ENCODE data around the gene OR5A1.

OR5A1 gene

GRCh38 chr11:59401262-59401552 lies 35.1 kb upstream of the OR5A1 start:
- Histone ChIP-seq H3K36me3 (replicated peaks; ENCODE audit: insufficient read depth, low read length) (no peaks in the 10 kb centered on the region), H2AFZ (ENCODE audit: low read length) (no peak overlapping the region), H3K9me3 (replicated peaks; ENCODE audit: insufficient read depth, low read length) (no peaks in the 10 kb centered on the region), H3K4me1 (ENCODE audit: low read length) (no peaks in the 10 kb centered on the region), H3K27ac (ENCODE audit: low read length) (no peak overlapping the region), H3K9me2 (replicated peaks; ENCODE audit: insufficient read depth, low read length) (no peaks in the 10 kb centered on the region), H3F3A (ENCODE audit: insufficient read depth, low read length) (no peaks in the 10 kb centered on the region), H3K79me2 (ENCODE audit: low read length) (no peaks in the 10 kb centered on the region), H3K4me2 (ENCODE audit: low read depth, low read length) (no peak overlapping the region), H3K9ac (ENCODE audit: low read length) (no peak overlapping the region), H4K20me1 (ENCODE audit: insufficient read depth, low read length) (no peaks in the 10 kb centered on the region), H3K4me3 (ENCODE audit: low read length) (no peak overlapping the region), H3K27me3 (replicated peaks; ENCODE audit: insufficient read depth, low read length) (no peaks in the 10 kb centered on the region)
- no peak for DNase-seq
- TF ChIP-seq EZH2phosphoT487 (IDR thresholded peaks at IDR 0.05; ENCODE audit: low read length) (no peak), CTCF (IDR thresholded peaks at IDR 0.05; ENCODE audit: low read length) (no peak), EZH2 (optimal IDR thresholded peaks at IDR 0.05; ENCODE audit: low read depth, low read length) (no peak)

- H3K4me3 ChIP-seq (ENCODE audit: low read length), result no peak overlapping the region
- TF ChIP-seq CTCF (IDR thresholded peaks at IDR 0.05; ENCODE audit: low read length), result no peak
- H3K27me3 ChIP-seq (replicated peaks; ENCODE audit: insufficient read depth, low read length), result no peaks in the 10 kb centered on the region
- DNase-seq, result no peak
- H3K9me2 ChIP-seq (replicated peaks; ENCODE audit: insufficient read depth, low read length), result no peaks in the 10 kb centered on the region
- no peak overlapping the region for H2AFZ ChIP-seq (ENCODE audit: low read length)
- H3K27ac ChIP-seq (ENCODE audit: low read length), result no peak overlapping the region
- H3F3A ChIP-seq (ENCODE audit: insufficient read depth, low read length), result no peaks in the 10 kb centered on the region
- H3K79me2 ChIP-seq (ENCODE audit: low read length), result no peaks in the 10 kb centered on the region
- no peak overlapping the region for H3K9ac ChIP-seq (ENCODE audit: low read length)
- H4K20me1 ChIP-seq (ENCODE audit: insufficient read depth, low read length), result no peaks in the 10 kb centered on the region
- H3K36me3 ChIP-seq (replicated peaks; ENCODE audit: insufficient read depth, low read length), result no peaks in the 10 kb centered on the region
- H3K4me1 ChIP-seq (ENCODE audit: low read length), result no peaks in the 10 kb centered on the region
- no peak overlapping the region for H3K4me2 ChIP-seq (ENCODE audit: low read depth, low read length)
- H3K9me3 ChIP-seq (replicated peaks; ENCODE audit: insufficient read depth, low read length), result no peaks in the 10 kb centered on the region
These were observed 32.7 kb upstream of the OR5A1 start for GRCh38 chr11:59403546-59403945.

GRCh38 chr11:59413646-59414045 lies 22.6 kb upstream of the OR5A1 start:
- Histone ChIP-seq H3K27me3 (replicated peaks; ENCODE audit: insufficient read depth, low read length) (no peaks in the 10 kb centered on the region), H3K36me3 (replicated peaks; ENCODE audit: insufficient read depth, low read length) (no peaks in the 10 kb centered on the region), H3K27ac (ENCODE audit: low read length) (no peak overlapping the region), H3K4me1 (ENCODE audit: low read length) (peaks cover 6% of the 10 kb centered on the region; the same call in 1 of the 2 replicates), H3K4me2 (ENCODE audit: low read depth, low read length) (no peak overlapping the region), H3K9ac (ENCODE audit: low read length) (no peak overlapping the region), H3K9me2 (replicated peaks; ENCODE audit: insufficient read depth, low read length) (no peaks in the 10 kb centered on the region), H3K4me3 (ENCODE audit: low read length) (no peak overlapping the region), H3K79me2 (ENCODE audit: low read length) (no peaks in the 10 kb centered on the region), H4K20me1 (ENCODE audit: insufficient read depth, low read length) (no peaks in the 10 kb centered on the region), H2AFZ (ENCODE audit: low read length) (no peak overlapping the region), H3K9me3 (replicated peaks; ENCODE audit: insufficient read depth, low read length) (no peaks in the 10 kb centered on the region), H3F3A (ENCODE audit: insufficient read depth, low read length) (no peaks in the 10 kb centered on the region; the same call in 1 of the 2 replicates)
- DNase-seq, result no peak
- TF ChIP-seq CTCF (IDR thresholded peaks at IDR 0.05; ENCODE audit: low read length) (no peak), EZH2 (optimal IDR thresholded peaks at IDR 0.05; ENCODE audit: low read depth, low read length) (no peak), EZH2phosphoT487 (IDR thresholded peaks at IDR 0.05; ENCODE audit: low read length) (no peak)

- no peak for DNase-seq
- Histone ChIP-seq H3K79me2 (ENCODE audit: low read length) (no peaks in the 10 kb centered on the region), H3K36me3 (replicated peaks; ENCODE audit: insufficient read depth, low read length) (no peaks in the 10 kb centered on the region), H3K4me3 (ENCODE audit: low read length) (no peak overlapping the region), H4K20me1 (ENCODE audit: insufficient read depth, low read length) (no peaks in the 10 kb centered on the region), H2AFZ (ENCODE audit: low read length) (no peak overlapping the region), H3K4me2 (ENCODE audit: low read depth, low read length) (no peak overlapping the region), H3K9ac (ENCODE audit: low read length) (no peak overlapping the region), H3K27ac (ENCODE audit: low read length) (no peak overlapping the region), H3F3A (ENCODE audit: insufficient read depth, low read length) (no peaks in the 10 kb centered on the region; the same call in 1 of the 2 replicates), H3K9me3 (replicated peaks; ENCODE audit: insufficient read depth, low read length) (no peaks in the 10 kb centered on the region), H3K27me3 (replicated peaks; ENCODE audit: insufficient read depth, low read length) (no peaks in the 10 kb centered on the region), H3K4me1 (ENCODE audit: low read length) (peaks cover 6% of the 10 kb centered on the region; the same call in 1 of the 2 replicates), H3K9me2 (replicated peaks; ENCODE audit: insufficient read depth, low read length) (no peaks in the 10 kb centered on the region)
- no peak for TF ChIP-seq EZH2phosphoT487 (IDR thresholded peaks at IDR 0.05; ENCODE audit: low read length)
- TF ChIP-seq EZH2 (optimal IDR thresholded peaks at IDR 0.05; ENCODE audit: low read depth, low read length), result no peak
- no peak for TF ChIP-seq CTCF (IDR thresholded peaks at IDR 0.05; ENCODE audit: low read length)
These were observed 21.2 kb upstream of the OR5A1 start for GRCh38 chr11:59415111-59415510.

All from MM.1S (cell line).